GM19324 (cell line): Measurements from ENCODE around the gene ZNF516.

Experiments used
- ATAC-seq: cut with Tn5 transposase; IDR thresholded peaks from one replicate; pipeline ENCODE4 v1.9.1; 2021; ENCODE audit warnings: mild to moderate bottlenecking, moderate library complexity; ENCODE audit not compliant: unreplicated experiment, low FRiP score

The ZNF516 gene

DNA sequence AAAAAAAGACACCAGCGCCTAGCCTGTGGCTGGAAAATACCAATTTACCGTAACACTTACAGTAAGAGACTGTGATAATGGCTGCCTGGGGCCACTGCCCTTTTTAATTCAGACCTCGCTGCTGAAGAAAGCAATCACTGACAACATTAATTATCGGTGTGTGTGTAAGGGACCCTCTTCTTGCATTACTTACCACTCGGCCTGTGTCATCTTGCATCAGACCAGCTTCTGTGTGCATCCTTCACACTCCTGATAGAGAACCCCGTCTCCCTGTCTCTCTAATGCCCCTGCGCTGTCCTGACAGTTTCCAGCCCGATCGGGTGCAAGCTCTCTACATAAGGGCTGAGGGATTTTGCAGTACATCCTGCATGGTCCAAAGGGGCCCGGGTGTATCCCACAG, 124.4 kb downstream of the ZNF516 start:
- no peak for ATAC-seq

- ATAC-seq: no peak
These were observed 124.8 kb downstream of the ZNF516 start for GRCh38 chr18:76370201-76370600.

GRCh38 chr18:76369791-76370190, 125.3 kb downstream of the ZNF516 start:
- ATAC-seq: no peak

DNA sequence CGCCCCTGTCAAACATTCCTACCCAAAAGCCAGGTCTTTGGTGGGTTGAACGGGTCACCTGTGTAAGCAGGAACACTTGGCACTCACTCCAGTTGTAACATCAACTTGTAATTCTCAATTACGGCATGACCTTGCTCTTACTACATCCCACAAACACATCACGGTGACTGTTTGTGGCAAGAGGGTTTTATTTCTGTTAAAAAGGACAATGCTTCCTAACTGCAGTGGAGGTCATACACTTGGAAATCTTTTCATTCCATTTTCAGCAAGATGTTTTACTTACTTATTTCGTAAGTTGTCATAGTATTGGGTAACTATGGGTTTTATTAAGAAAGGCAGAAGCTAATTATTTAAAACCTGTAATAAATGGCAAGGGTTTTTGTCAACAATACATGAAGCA, 126.1 kb downstream of the ZNF516 start:
- no peak for ATAC-seq

- no peak for ATAC-seq
These were observed 126.8 kb downstream of the ZNF516 start for GRCh38 chr18:76368271-76368670.

DNA sequence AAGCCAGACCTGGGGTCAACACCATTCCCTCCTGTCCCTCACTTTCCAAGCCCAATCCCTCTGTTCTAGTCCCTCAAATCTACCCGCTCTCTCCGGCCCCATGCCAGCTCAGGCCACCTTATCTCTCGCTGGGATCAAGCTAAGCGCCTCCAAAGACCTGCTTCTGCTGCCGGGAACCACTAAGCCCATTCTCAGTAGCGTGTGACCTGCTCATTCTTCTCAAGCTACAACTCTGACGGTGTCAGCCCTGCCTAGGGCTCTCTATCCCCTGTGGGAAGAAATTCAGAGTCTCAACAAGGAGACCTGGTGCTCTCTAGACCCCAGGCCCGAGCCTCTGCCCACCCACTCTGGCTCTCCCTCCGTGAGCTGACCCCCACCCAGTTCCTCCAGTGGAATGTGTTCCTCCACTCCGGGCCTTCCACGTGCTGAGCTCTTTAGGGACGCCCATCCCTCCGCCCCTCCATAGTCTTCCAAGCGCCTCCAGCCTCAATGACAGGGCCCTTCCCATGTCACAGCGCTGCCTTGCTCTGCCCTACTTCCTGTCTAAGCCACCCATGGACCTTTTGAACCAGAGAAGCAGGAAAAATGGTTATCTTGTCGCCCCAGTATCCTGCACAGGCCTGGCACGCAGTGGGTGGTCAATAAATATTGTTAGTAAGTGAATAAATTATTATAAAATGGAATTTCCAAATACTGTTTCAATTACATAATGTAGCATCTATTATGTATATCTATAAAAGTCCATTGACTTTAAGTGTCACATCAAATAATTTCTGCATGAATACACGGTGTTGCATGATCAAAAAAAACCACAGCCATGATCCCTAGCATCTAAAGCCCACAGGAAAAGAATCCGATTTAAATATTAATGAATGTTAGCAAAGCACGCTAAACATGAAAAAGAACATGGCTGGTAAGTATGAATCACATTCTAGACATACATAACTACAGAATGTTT, 127.6 kb downstream of the ZNF516 start:
- no peak for ATAC-seq

DNA sequence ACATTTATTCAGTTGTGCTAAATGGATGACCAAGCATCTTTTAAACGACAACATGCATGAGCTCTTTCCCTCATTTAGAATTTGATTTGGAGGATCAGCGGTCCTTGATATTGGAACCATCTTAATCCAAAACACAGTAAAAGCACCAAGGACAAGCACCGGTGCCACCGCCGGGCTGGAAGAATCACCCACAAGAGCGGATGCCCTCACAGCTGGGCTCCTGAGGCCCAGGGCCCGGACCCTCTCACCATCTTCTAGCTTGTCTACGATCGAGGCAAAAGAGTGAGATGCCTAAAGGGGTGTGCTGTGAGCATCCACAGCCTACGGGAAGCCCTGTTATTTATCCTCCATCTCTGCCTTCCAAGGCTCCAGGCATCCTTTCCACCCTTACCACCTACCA, 129.5 kb downstream of the ZNF516 start:
- no peak for ATAC-seq

DNA sequence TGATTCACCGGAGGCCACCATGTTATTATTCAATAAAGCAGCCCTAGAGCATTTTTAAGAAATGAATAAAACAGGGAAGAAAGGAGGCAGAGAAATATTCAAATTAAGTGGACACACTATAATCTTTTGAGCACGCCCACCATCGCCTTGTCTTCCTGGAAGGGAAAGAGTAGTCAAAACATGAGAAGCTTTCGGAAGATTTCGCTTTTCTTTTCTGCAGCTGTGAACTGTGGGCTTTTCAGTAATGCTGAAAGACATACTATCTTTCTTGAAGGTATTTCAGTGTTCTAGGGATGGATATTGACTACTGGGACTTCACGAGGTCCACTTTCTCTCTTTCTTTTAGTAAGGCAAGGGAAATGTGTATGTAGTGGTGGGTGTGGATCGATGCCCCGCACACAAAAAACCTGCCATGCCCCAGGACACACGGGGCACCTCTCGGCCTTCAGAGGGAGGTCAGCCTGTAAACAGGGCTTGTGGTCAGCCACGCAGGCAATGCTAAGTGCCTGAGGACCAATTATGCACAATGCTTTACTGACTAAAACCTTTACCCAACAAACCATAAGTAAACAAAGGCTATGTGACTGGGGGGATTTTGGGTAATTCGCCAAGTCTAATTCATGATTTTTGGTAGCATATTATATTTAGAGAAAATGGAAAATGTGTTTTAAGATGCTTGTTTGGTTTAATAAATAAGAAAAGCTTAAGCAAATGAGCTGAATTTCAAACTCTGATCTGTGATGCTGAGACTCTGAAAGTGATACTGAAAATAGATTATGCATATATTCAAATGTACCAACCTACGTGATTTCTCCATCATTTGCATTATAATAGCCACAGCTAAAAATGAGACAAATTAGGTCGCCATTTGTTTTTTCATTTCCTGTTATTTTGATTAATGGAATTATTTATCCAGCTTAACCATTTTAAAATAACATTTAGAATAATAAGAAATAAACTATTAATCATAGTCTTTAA, 130.5 kb downstream of the ZNF516 start:
- ATAC-seq: no peak

GRCh38 chr18:76363436-76364120, 131.5 kb downstream of the ZNF516 start:
- no peak for ATAC-seq

GRCh38 chr18:76362676-76363075, 132.4 kb downstream of the ZNF516 start:
- ATAC-seq: no peak

- no peak for ATAC-seq
These were observed 133.8 kb downstream of the ZNF516 start for GRCh38 chr18:76361219-76361618.

DNA sequence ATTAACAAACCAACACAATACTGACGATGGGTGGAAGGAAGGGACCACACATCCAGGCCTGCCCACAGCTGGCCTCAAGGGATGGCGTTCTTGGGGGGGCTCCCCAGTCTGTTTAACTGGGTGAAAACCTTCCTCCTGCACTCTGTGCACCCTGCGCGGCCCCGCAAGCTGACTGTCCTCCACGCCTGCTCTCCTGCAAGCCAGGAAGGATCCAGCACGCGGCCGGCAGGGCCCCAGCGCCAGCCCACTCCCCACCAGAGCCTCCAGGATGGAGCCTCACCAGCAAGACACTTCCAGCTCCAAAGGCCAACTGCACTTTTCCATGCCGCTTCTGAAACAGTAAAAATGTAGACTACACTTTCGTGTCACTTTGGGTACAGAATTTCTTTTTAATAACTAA, 135.1 kb downstream of the ZNF516 start:
- no peak for ATAC-seq

- no peak for ATAC-seq
These were observed 136.3 kb downstream of the ZNF516 start for GRCh38 chr18:76358774-76359173.

- no peak for ATAC-seq
These were observed 137.3 kb downstream of the ZNF516 start for GRCh38 chr18:76357585-76358260.

- no peak for ATAC-seq
These were observed 137.9 kb downstream of the ZNF516 start for GRCh38 chr18:76357174-76357573.

DNA sequence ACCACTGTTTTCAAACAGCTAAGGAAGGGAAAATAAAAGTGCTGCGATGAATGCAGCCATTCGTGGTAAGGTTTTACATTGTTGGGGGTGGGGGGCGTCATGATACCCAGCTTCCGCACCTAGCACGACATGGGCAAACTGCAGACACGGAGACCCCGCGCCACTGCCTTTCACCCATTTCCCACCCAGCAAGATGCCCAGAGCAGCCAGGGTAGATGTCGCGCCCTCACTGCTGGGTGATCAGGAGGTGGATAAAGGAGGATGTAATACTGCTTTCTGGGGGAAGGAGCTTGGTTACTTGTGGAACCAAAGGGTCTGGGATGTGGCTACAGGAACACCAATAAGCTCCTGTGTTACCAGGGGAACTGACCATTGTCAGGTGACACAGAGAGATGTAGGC, 138.4 kb downstream of the ZNF516 start:
- ATAC-seq: no peak

DNA sequence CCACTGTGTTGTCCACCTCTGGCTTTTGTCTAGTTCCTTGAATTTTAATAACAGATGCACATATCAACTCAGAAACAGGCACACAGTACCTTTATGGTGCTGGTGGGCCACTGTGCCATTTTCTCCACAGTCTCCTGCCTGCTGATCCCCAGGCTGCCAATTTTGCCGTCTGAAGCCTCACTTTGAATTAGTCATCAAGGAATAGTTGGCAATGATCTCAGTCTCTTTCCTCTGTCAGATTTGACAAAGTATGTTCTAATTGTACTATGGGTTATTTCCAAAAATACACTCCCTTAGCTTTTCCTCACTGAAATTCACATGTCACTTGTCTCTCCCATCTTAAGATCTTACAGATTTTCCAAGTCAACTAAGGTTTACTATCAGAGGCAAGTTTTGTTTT, 140.7 kb downstream of the ZNF516 start:
- no peak for ATAC-seq

DNA sequence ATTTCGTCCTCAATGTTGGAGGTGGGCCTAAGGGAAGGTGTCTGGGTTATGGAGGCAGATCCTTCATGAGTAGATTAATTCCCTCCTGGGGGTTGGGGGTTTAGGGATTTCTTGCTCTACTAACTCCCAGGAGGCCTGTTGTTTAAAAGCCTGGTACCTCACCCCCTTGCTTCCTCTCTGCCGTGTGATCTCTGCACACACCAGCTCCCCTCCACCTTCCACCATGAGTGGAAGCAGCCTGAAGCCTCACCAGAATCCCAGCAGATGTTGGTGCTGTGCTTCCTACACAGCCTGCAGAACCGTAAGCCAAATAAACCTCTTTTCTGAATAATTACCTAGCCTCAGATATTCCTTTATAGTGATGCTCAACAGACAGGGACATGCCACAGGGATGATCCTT, 141.5 kb downstream of the ZNF516 start:
- no peak for ATAC-seq

GRCh38 chr18:76353046-76353445, 142.0 kb downstream of the ZNF516 start:
- ATAC-seq: no peak

DNA sequence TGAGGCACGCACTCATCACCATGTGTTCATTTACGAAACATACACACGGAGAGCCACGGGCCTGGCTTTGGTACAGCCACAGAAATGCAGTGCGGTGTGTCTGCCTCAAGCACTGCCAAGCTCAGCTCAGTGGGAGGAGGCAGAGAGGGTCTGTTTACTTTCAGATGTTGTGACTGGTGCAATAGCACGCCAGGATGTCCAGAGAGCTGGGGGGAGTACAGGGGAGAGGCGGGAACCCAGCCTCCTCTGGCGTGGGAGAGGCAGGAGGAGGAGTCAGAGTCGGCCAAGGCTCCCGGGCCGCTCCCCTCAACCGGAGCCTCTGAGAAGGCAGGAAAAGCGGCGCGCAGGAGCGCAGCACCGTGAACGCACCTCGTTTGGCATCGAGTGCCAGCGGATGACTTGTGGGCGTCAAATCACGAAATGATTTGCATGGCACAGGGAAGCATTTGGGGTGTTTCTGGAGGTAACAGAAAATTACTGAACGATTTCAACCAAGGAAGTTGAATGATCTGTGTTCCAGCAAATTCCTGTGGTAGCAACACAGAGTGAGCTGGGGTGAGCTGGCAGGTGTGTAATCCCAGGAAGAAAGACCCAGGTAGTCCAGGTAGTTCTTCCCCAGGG, 143.0 kb downstream of the ZNF516 start:
- no peak for ATAC-seq
